Measurements from ENCODE around the gene SLC35A2.
A peak's percentile ranks its signal among the peaks of the same experiment; 100 is the strongest.
"Not testable (repeated sequence)": the region's sequence is repeated elsewhere in the genome, so short reads cannot be mapped to it uniquely, and the experiment has no call there.

SLC35A2 gene

GRCh38 chrX:48902776-48903175 is 8.7 kb downstream of the SLC35A2 start:
- no peak for DNase-seq (ENCODE audit: low spot score)

GRCh38 chrX:48902135-48902534 is 9.3 kb downstream of the SLC35A2 start:
- DNase-seq (ENCODE audit: low spot score): no peak

GRCh38 chrX:48901069-48901468 is 10.4 kb downstream of the SLC35A2 start:
- no peak for DNase-seq (ENCODE audit: low spot score)

DNA sequence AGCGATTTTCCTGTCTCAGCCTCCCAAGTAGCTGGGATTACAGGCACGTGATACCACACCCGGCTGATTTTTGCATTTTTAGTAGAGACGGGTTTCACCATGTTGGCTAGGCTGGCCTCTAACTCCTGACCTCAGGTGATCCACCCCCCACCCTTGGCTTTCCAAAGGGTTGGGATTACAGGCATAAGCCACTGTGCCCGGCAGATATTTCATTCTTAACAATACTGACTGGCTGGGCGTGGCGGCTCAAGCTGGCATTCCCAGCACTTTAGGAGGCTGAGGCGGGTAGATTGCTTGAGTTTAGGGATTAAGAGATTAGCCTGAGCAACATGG is 12.4 kb downstream of the SLC35A2 start:
- no peak for DNase-seq (ENCODE audit: low spot score)

DNA sequence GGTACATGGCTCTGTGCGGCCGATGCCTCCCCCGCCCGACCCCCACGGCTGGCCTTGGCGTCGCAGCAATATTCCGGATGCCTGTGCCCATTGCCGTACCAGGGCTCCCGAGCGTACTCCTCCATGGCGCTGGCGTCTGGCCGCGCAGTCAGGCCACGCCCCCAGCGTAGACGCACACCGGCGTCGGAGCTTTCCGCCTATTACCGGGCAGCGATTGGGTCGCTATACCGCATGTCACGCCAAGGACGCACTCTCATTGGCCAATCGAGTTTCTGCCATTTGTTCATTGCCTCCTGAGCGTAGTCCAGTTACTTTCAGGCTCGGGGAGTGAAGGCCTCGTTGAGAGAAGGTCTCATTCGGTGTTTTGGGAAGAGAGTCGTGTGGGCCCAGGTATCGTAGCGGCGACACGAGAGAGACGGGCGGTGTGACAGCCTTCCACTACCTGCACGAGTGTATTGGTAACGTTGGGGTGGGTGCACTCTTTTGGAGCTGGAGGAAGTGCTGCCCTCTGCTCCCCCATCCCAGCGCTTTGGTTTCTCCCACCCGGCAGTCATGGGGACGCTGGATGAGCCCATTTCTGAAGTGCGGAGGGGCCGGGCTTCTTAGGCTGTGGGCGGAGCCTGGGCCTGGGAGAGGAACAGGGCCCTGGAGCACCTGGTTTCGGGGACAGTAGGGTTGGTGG is 13.7 kb downstream of the SLC35A2 start, which contains the start of the genes PQBP1 and TIMM17B:
TSS of gene PQBP1 (plus strand) at position 306 of the 682 bp plus-strand sequence. CDS start 580 bp downstream, outside the sequence.
TSS of gene TIMM17B (minus strand) at position 144 of the 682 bp plus-strand sequence. CDS start at position 125, 19 bp downstream.
- DNase-seq (ENCODE audit: low spot score): peak; percentile 94

DNA sequence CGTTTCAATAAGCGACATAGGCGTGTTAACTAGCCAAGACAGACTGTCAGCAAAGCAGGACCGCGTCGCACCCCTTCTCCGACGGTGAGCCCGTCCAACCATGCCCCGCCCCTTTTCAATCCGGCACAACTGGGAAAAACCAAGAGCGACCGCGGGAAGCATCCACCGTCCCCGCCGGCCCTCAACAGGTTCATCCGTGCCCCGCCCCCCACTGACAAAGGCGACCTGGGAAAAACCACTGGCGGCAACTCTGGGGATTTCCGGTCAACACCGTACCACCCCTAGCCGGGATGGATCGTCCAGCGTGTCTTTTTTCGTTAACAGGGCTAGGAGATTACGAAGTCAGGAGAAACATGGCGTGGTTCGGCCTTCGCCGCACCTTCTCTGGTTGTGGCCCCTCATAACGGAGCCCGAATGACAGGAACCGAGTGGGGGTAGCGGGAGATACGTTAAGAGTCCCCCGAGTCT is 14.3 kb downstream of the SLC35A2 start:
- DNase-seq (ENCODE audit: low spot score): no peak

DNA sequence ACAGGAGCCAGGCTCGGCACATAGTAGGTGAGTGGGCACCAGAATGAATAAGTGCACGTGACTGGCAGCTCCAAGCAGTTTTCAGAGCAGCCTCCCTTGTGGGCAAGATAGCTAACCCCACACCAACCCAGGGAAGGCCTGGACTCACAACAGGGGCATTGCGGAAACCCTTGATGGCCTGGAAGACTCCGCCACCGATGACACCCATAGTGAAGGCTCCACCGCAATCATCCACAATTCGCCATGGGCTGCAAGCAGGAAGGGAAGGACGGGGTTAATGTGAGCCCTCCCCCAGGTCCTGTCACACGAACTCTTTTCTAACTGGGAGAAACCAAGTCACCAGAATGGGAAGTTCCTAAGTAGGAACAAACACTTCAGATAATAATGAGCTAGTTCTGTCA is 14.8 kb downstream of the SLC35A2 start:
- DNase-seq (ENCODE audit: low spot score): no peak

GRCh38 chrX:48894891-48895290 is 16.6 kb downstream of the SLC35A2 start:
- no peak for DNase-seq (ENCODE audit: low spot score)

DNA sequence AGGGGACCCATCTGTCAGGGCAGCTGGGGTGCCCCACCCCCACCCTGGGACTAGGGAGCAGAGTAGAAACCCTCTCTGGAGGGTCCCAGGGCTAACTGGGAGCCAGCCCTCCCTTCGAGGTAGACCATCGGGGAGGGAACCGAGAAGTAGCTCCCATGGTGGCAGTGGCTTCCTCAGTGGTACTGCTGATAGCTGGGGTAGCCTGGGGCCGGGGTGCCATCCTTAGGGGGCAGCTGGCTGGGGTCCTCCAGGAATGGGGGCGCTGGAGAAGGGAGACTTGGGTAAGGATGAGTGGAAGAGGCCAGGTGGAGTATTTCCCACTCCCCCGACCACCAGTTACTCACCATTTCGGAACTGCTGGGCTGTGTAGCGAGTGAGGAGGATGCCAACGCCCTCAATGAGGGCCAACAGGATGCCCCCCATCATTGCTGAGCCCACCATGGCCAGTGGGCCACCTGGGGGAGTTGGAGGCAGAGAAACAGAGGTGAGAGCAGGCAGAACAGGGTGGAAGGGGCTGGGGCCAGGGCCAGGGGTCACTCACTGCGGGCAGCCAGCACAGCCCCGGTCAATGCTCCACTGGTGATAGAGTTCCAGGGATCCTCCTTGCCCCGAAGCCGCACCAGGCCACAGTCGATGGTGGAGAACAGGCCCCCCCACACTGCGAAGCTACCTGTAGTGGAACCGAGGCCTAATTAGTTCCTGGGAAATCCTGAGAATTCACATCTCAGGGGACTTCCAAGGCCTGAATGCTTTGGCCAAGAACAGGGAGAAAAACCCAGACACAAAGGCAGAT is 17.7 kb downstream of the SLC35A2 start:
- no peak for DNase-seq (ENCODE audit: low spot score)

GRCh38 chrX:48892896-48893295 is 18.6 kb downstream of the SLC35A2 start:
- DNase-seq (ENCODE audit: low spot score): no peak

DNA sequence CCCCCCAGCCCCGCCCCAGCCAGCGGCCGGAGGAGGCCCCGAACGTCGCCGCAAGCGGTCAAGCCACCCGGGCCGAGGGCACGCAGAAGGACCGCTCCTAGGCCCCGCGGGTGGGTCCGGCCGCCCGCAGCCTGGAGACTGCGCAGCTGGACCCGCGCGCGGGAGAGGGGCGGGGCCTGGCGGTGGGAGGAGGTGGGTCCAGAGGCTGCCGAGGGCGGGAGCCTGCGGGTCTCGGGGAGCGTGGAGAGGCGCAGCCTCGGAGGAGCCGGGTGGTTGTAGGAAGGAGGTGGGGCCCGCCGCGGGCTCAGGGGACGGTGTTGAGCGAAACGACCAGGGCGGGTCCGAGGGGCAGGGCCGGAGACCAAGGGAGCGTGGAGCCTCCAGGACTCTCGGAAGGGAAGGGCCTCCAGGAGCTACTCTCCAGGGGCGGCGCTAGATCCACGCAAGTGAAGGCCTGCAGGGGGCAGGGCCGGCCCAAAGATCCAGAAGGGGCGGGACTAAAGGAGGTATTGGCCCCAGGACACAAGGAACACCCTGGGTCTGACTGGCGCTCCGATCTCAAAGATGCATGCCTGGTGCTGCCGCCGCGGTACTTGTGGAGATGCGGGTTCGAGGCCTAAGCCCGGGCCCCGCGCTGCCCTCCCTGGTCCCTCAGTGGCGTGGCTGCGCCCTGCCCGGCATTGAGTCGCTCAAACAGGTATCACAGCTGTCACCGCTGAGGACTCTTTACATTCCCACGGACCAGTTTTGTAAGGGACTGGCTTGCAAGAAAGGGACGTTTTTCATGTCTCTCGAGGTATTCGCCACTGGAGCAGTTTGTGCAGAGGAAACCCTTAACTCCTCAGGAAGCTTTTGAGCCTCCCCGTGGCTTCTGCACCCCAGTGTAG is 19.8 kb downstream of the SLC35A2 start:
- peak; percentile 73 for DNase-seq (ENCODE audit: low spot score)

DNA sequence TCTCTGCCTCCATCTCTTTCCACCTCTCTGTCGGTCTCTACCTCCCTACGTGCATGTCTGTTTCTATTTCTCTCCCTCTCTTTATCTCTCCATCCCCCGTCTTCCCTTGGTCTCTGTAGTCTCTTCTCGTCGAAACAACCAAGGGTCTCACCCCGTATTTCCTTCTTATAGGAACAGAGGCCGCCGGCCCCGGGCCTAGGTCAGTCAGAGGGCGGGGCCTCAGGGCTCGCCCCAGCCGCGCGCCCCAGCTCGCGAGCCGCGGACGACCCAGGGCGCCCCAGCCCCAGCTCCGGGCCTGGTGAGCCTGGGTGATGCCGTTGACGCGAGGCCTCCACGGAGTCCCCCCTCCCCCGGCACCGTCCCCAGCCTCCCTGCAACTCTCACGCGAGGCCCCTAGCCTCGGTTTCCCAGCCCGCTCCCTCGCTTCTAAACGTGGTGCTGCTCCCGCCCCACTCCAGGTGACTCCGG is 20.5 kb downstream of the SLC35A2 start:
- DNase-seq (ENCODE audit: low spot score): no peak

DNA sequence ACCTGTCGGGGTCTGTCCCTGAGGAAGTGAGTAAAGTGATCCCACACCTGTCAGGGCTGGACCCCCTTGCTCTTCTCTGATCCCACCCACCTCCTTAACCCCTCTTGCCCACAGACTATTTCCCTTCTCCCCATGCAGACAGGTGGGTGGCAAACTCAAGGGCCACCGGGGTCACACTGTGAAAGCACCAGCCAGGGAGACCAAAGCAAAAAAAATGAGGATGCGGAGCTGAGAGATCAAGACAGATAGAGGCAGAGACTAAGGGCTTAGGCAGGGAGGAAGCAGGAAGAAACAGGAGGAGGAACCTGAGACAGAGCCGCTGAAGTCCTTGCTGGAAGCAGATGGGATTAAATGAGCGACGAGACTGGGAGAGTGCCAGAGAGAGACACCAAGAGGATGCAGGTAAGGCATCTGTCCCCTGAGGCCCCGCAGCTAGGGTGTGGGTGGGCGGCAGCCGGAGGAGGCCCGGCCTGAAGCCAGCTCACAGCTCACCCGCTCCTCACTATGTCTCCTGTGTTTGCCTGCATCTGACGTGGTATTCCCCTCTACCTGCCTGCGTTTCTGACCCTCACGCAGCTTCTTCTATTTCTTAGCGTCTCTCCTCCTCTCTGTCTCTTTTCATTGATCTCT is 21.0 kb downstream of the SLC35A2 start:
- no peak for DNase-seq (ENCODE audit: low spot score)

DNA sequence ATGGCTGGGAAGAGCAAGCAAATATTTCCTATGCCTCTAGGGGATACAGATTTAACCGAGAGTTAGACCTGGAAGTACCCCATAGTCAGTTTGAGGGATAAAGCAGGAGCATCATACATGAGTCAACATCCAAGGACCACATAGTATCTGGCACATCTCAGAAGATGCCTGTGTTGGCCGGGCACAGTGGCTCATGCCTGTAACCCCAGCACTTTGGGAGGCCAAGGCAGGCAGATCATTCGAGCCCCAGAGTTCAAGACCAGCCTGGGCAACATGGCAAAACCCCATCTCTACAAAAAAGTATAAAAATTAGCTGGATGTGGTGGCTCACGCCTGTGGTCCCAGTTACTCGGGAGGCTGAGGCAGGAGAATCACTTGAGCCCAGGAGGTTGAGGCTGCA is 24.9 kb downstream of the SLC35A2 start:
- not testable (repeated sequence) for DNase-seq (ENCODE audit: low spot score)

DNA sequence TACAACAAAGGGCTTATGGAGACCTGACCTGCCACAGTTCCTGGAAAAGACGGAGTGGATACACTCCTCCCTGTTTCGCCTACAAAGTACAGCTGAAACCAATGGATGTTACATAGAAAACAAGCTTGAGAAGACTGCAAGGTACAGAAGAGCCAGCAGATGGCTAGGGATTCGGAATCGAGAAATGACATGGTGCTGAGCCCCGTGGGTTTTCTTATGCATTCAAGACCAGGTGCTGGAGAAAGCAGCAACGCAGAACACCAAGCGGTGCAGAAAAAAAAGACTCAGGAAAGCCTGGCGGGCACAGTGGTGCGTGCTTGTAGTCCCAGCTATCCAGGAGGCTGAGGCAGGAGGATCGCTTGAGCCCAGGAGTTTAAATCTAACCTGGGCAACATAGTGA is 27.7 kb downstream of the SLC35A2 start:
- DNase-seq (ENCODE audit: low spot score): no peak

DNA sequence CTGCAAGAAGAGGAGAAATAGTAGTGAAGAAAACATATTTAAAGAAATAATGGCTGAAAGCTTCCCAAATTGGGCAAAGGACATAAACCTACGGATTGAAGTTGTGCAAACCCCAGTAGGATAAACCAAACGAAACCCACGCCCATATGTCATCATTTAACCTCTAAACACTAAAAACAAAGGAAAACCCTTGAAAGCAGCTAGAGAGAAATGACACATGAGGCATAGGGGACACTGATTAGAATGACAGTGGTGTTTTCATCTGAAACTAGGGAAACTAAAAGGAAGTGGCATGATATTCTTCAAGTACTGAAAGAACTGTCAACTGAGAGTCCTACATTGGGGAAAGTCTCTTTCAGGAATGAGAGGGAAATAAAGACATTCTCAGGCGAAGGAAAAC is 34.5 kb downstream of the SLC35A2 start:
- not testable (repeated sequence) for DNase-seq (ENCODE audit: low spot score)

GRCh38 chrX:48872017-48872416 is 39.4 kb downstream of the SLC35A2 start:
- not testable (repeated sequence) for DNase-seq (ENCODE audit: low spot score)

DNA sequence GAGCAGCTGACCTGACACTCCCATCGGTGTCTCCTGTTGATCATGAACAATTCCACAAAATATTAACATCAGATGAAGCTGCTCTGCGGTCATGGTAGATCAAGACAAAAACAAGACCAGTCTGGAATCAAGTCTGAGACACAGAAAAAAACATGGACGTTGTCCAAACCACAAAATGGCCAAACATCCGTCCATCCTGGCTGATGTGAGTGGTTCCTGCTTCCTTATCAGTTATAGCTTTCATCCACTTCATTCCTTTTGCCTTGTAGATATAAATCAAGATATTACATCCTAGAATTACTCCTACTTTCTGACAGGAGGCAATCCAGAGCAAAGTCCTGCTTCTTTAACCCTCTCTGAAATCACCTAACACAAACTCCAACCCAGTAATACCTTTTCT is 47.2 kb downstream of the SLC35A2 start:
- no peak for DNase-seq (ENCODE audit: low spot score)

DNA sequence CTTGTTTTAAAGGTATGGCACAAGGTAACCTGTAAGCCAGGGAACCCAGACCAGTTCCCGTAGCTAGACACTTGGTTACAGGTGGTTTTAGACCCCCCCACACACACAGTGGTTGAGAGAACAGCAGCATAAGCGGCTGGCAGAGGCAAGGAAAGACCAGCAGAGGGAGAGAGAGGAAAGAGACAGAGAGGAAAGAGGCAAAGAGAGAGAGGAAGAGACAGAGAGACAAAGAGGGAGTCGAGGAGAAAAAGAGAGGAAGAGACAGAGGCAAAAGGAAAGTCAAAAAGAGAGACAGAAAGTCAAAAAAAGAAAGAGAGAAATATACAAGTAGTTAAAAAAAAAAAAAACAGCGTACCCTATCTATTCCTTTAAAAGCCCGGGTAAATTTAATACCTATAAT is 56.5 kb downstream of the SLC35A2 start:
- DNase-seq (ENCODE audit: low spot score): no peak

DNA sequence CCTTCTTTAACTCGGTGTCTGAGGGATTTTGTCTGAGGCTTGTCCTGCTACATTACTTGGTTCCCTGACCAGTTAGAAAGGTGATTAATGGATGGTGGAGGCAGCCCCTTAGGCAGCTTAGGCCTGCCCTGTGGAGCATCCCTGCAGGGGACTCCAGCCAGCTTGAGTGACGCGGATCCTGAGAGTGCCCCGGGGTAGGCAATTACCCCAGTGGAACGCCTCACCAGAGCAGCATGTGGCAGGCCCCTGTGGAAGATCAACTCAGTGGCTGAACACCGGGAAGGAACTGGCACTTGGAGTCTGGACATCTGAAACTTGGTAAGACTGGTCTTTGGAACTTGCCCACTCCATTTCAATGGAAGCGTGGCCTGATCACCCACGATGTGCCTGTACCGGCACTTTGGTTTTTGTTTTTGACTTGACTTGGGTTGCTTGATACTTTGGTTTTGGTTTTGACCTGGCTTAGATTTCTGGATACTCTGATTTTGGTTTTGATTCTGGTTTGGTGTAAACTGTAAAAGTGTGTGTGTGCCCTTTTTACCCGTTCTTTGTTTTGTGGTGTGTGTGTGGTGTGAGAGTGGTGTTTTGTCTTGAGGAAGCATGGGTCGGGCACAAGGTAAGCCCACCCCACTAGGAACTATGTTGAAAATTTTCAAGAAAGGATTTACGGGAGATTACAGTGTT is 57.2 kb downstream of the SLC35A2 start:
- DNase-seq (ENCODE audit: low spot score): not testable (repeated sequence)

DNA sequence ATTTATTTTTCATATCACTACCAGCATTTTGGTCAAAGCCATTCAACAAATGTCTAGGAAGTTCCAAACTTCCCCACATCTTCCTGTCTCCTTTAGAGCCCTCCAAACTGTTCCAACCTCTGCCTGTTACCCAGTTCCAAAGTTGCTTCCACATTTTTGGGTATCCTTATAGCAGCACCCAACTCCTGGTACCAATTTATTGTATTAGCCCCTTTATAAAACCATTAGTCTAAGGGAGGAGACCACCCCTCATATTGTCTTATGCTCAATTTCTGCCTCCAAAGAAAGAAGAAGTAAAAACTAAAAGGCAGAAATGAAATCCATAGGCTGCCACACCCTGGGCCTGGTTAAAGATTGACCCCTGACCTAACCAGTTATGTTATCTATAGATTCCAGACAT is 58.0 kb downstream of the SLC35A2 start:
- DNase-seq (ENCODE audit: low spot score): not testable (repeated sequence)
